H1 (cell line): Measurements from ENCODE around the gene MALT1. TPM values are rescaled to one million over a fixed set of nuclear protein-coding genes. Genes with fewer than 3 reads are reported as not detected.
A peak's percentile ranks its signal among the peaks of the same experiment; 100 is the strongest.

ENCODE experiments used
- CTCF ChIA-PET: fragments of 300-600 bp; sonication (Branson Sonifier 250); formaldehyde crosslinking; loops from one replicate; lab custom pipeline; 2021; ENCODE audit not compliant: partially characterized antibody; lab: Charles Lee
- POLR2A ChIA-PET: fragments of 300-600 bp; sonication (Branson Sonifier 250); formaldehyde crosslinking; loops from one replicate; lab custom pipeline; 2021; ENCODE audit warnings: inconsistent platforms; ENCODE audit not compliant: partially characterized antibody; lab: Charles Lee
- DNase-seq, 2 experiments: peaks; one replicate each; pipeline versions ENCODE4 v3.0.0 to v3.0.0-alpha.2; 2010 to 2022; ENCODE audit warnings: low spot score in 2 of 2, low read depth in 1 of 2, mixed read lengths in 1 of 2
- FAIRE-seq: peaks from 2 replicates; lab custom pipeline; 2011; peaks lifted over from hg19 to GRCh38; lab: Jason Lieb, UNC
- H2AFZ ChIP-seq: 2 replicates; pipeline ENCODE4 v1.8.1; 2012; ENCODE audit warnings: low read length, inconsistent platforms
- H2AK5ac ChIP-seq: 2 replicates; pipeline ENCODE4 v1.6.1; 2013; ENCODE audit warnings: low read depth, low read length
- H2BK120ac ChIP-seq: replicated peaks from 2 replicates; pipeline ENCODE3; 2013; ENCODE audit warnings: low read depth, low read length, inconsistent platforms
- H2BK12ac ChIP-seq: 2 replicates; pipeline ENCODE4 v1.6.1; 2013; ENCODE audit warnings: low read depth, low read length
- H2BK15ac ChIP-seq: 2 replicates; pipeline ENCODE4 v1.6.1; 2013; ENCODE audit warnings: low read length
- H2BK20ac ChIP-seq: 2 replicates; pipeline ENCODE4 v1.6.1; 2013; ENCODE audit warnings: low read length
- H2BK5ac ChIP-seq: 2 replicates; pipeline ENCODE4 v1.6.1; 2013; ENCODE audit warnings: low read depth, low read length
- H3K14ac ChIP-seq: 2 replicates; pipeline ENCODE4 v1.6.1; 2013; ENCODE audit warnings: inconsistent platforms; ENCODE audit not compliant: insufficient read length
- H3K18ac ChIP-seq: 2 replicates; pipeline ENCODE4 v1.6.1; 2013; ENCODE audit warnings: low read length; ENCODE audit errors: extremely low read depth
- H3K23ac ChIP-seq: 2 replicates; pipeline ENCODE4 v1.6.1; 2013; ENCODE audit warnings: inconsistent platforms; ENCODE audit not compliant: insufficient read length
- H3K23me2 ChIP-seq: 2 replicates; pipeline ENCODE4 v1.6.1; 2013; ENCODE audit warnings: low read depth, low read length
- H3K27ac ChIP-seq: 2 replicates; pipeline ENCODE4 v1.6.1; 2011; ENCODE audit warnings: low read depth, low read length, inconsistent platforms
- H3K27me3 ChIP-seq, 4 experiments: replicated peaks in 1 of 4; 1 replicate in 1 of 4; 2 replicates in 3 of 4; pipeline versions ENCODE4 v1.6.1 to v1.8.1; 2011 to 2013; ENCODE audit warnings: low read length in 3 of 4, mild to moderate bottlenecking in 3 of 4, inconsistent platforms in 2 of 4, mixed read lengths in 2 of 4, moderate library complexity in 1 of 4; ENCODE audit not compliant: control insufficient read depth in 3 of 4, insufficient read depth in 3 of 4; ENCODE audit errors: extremely low read depth in 1 of 4
- H3K36me3 ChIP-seq, 4 experiments: 2 replicates each; pipeline versions ENCODE4 v1.6.1 to v1.8.1; 2011 to 2013; ENCODE audit warnings: mild to moderate bottlenecking in 4 of 4, low read length in 3 of 4, moderate library complexity in 2 of 4, control low read depth in 1 of 4, inconsistent platforms in 1 of 4; ENCODE audit not compliant: insufficient read depth in 4 of 4, control insufficient read depth in 2 of 4
- H3K4ac ChIP-seq: replicated peaks from 2 replicates; pipeline ENCODE3; 2013; ENCODE audit warnings: low read length, low read depth, mixed read lengths, inconsistent platforms; ENCODE audit not compliant: insufficient read length
- H3K4me1 ChIP-seq, 4 experiments: replicated peaks in 1 of 4; 1 replicate in 1 of 4; 2 replicates in 3 of 4; pipeline versions ENCODE4 v1.6.1 to v1.8.1; 2011 to 2013; ENCODE audit warnings: low read length in 3 of 4, inconsistent platforms in 2 of 4, mixed read lengths in 1 of 4; ENCODE audit not compliant: insufficient read depth in 4 of 4, control insufficient read depth in 3 of 4
- H3K4me2 ChIP-seq, 2 experiments: 2 replicates each; pipeline versions ENCODE4 v1.6.1 to v1.8.1; 2011 to 2013; ENCODE audit warnings: low read depth in 2 of 2, low read length in 2 of 2, control low read depth in 1 of 2, inconsistent platforms in 1 of 2, mild to moderate bottlenecking in 1 of 2; ENCODE audit not compliant: insufficient read depth in 1 of 2
- H3K4me3 ChIP-seq, 4 experiments: fragments of 200-600, 300-600 bp in 1 of 4; sonication (generic), shearing (Covaris generic), sonication (Bioruptor Twin) in 1 of 4; 2 replicates each; pipeline versions ENCODE4 v1.5.1 to v1.8.1; 2011 to 2016; ENCODE audit warnings: low read length in 4 of 4, low read depth in 3 of 4, control low read depth in 2 of 4, inconsistent platforms in 2 of 4, mild to moderate bottlenecking in 2 of 4, mixed read lengths in 1 of 4, moderate library complexity in 1 of 4; ENCODE audit not compliant: insufficient read depth in 2 of 4; ENCODE audit errors: extremely low read depth in 1 of 4
- H3K56ac ChIP-seq: replicated peaks from 2 replicates; pipeline ENCODE3; 2013; ENCODE audit warnings: low read depth, mild to moderate bottlenecking, mixed read lengths, low read length, inconsistent platforms; ENCODE audit not compliant: insufficient read length
- H3K79me1 ChIP-seq: 2 replicates; pipeline ENCODE4 v1.6.1; 2013; ENCODE audit warnings: low read depth, low read length, control low read depth
- H3K79me2 ChIP-seq, 2 experiments: 2 replicates each; pipeline versions ENCODE4 v1.6.1 to v1.8.1; 2012 to 2013; ENCODE audit warnings: low read length in 2 of 2, mild to moderate bottlenecking in 2 of 2, inconsistent platforms in 1 of 2; ENCODE audit not compliant: insufficient read depth in 2 of 2, control insufficient read depth in 1 of 2
- H3K9ac ChIP-seq, 4 experiments: replicated peaks in 1 of 4; 1 replicate in 1 of 4; 2 replicates in 3 of 4; pipeline versions ENCODE4 v1.6.1 to v1.8.1; 2011 to 2013; ENCODE audit warnings: low read depth in 3 of 4, low read length in 3 of 4, control low read depth in 2 of 4, mild to moderate bottlenecking in 2 of 4, moderate library complexity in 2 of 4, inconsistent platforms in 1 of 4; ENCODE audit errors: extremely low read depth in 1 of 4
- H3K9me3 ChIP-seq, 2 experiments: 2 replicates each; pipeline versions ENCODE4 v1.6.1 to v1.8.1; 2012 to 2013; ENCODE audit warnings: mild to moderate bottlenecking in 2 of 2, moderate library complexity in 2 of 2, control low read depth in 1 of 2, inconsistent platforms in 1 of 2, low read depth in 1 of 2, low read length in 1 of 2, mixed read lengths in 1 of 2; ENCODE audit not compliant: insufficient read depth in 2 of 2
- H4K20me1 ChIP-seq, 2 experiments: replicated peaks in 1 of 2; 2 replicates each; pipeline versions ENCODE3 to v1.8.1; 2011 to 2013; ENCODE audit warnings: inconsistent platforms in 2 of 2, low read length in 2 of 2, mild to moderate bottlenecking in 1 of 2; ENCODE audit not compliant: insufficient read depth in 2 of 2, control insufficient read depth in 1 of 2
- H4K5ac ChIP-seq: 2 replicates; pipeline ENCODE4 v1.6.1; 2013; ENCODE audit warnings: low read length, low read depth, mixed read lengths, inconsistent platforms; ENCODE audit not compliant: insufficient read length
- H4K8ac ChIP-seq: 2 replicates; pipeline ENCODE4 v1.8.0; 2013; ENCODE audit warnings: mild to moderate bottlenecking, moderate library complexity, low read length, inconsistent platforms; ENCODE audit not compliant: insufficient read depth; ENCODE audit errors: extremely low read depth
- H4K91ac ChIP-seq: replicated peaks from 2 replicates; pipeline ENCODE3; 2013; ENCODE audit warnings: low read length, mixed read lengths, inconsistent platforms; ENCODE audit not compliant: insufficient read length
- ASH2L ChIP-seq: fragments of 200-600, 300-600 bp; sonication (generic); IDR thresholded peaks from one replicate; pipeline ENCODE4 v1.7.1; 2017; ENCODE audit warnings: low read length
- ATF2 ChIP-seq: IDR thresholded peaks from 2 replicates; pipeline ENCODE4 v1.6.1; 2012; ENCODE audit warnings: low read length, inconsistent platforms
- CBX8 ChIP-seq: fragments of 300-800, 300-1000 bp; sonication (generic); IDR thresholded peaks from 2 replicates; pipeline ENCODE4 v1.7.1; 2016; ENCODE audit warnings: low read depth, low read length, borderline replicate concordance
- EZH2 ChIP-seq: fragments of 200-600 bp; sonication (generic); IDR thresholded peaks from 2 replicates; pipeline ENCODE4 v1.7.1; 2012; ENCODE audit warnings: low read depth, mild to moderate bottlenecking, moderate library complexity, low read length, inconsistent platforms; ENCODE audit not compliant: severe bottlenecking
- FOSL1 ChIP-seq: IDR thresholded peaks from 2 replicates; pipeline ENCODE4 v1.6.1; 2011; ENCODE audit warnings: mild to moderate bottlenecking, low read depth, low read length, moderate library complexity; ENCODE audit not compliant: insufficient read depth
- GABPA ChIP-seq: IDR thresholded peaks from 2 replicates; pipeline ENCODE4 v1.6.1; 2011; ENCODE audit warnings: mild to moderate bottlenecking, low read length, moderate library complexity, borderline replicate concordance; ENCODE audit not compliant: insufficient read depth
- POLR2A ChIP-seq, 2 experiments: IDR thresholded peaks; 1 replicate in 1 of 2; 2 replicates in 1 of 2; pipeline ENCODE4 v1.6.1; 2011; ENCODE audit warnings: low read depth in 2 of 2, low read length in 2 of 2, mild to moderate bottlenecking in 2 of 2; ENCODE audit errors: control extremely low read depth in 1 of 2
- POLR2AphosphoS5 ChIP-seq: IDR thresholded peaks from 2 replicates; pipeline ENCODE4 v1.6.1; 2011; ENCODE audit warnings: low read depth, low read length
- SIN3A ChIP-seq, 2 experiments: IDR thresholded peaks in 1 of 2; conservative IDR thresholded peaks in 1 of 2; 2 replicates each; pipeline ENCODE4 v1.6.1; 2011 to 2012; ENCODE audit warnings: low read length in 2 of 2, improper control_type of control experiment in 1 of 2, low read depth in 1 of 2, mild to moderate bottlenecking in 1 of 2
- SP1 ChIP-seq: IDR thresholded peaks from 2 replicates; pipeline ENCODE4 v1.6.1; 2011; ENCODE audit warnings: low read depth, low read length
- SUZ12 ChIP-seq: fragments of 200-600 bp; sonication (generic); IDR thresholded peaks from 2 replicates; pipeline ENCODE4 v1.6.1; 2012; ENCODE audit warnings: mild to moderate bottlenecking, inconsistent platforms, low read length, moderate library complexity, mixed read lengths
- WGBS, 2 experiments: shearing (Covaris generic) in 1 of 2; methylation state at CpG; one replicate each; pipeline versions ENCODE4 v1.1.6 to v1.1.7; 2013 to 2015; ENCODE audit warnings: low lambda C conversion rate in 2 of 2, mixed read lengths in 2 of 2, inconsistent platforms in 1 of 2, low coverage in 1 of 2, missing lambda C conversion rate in 1 of 2; ENCODE audit not compliant: insufficient replicate concordance in 2 of 2, insufficient coverage in 1 of 2, insufficient read length in 1 of 2; ENCODE audit errors: extremely low coverage in 1 of 2, missing lambda C conversion rate in 1 of 2; 5-methylcytosine and 5-hydroxymethylcytosine counted together
- polyA plus RNA-seq, 7 experiments: library from polyadenylated mRNA; depleted of rRNA in 3 of 7; stranded (reverse) in 5 of 7; unstranded in 2 of 7; fragments of >200 nt in 5 of 7; fragments of 200-250 nt in 2 of 7; gene quantifications; 1 replicate in 5 of 7; 2 replicates in 1 of 7; 4 replicates in 1 of 7; pipeline versions ENCODE4 v1.2.1 to v1.2.3, GENCODE V29; 2011 to 2013; ENCODE audit warnings: missing spikeins in 2 of 7, mixed read lengths in 2 of 7
- total RNA-seq: library from RNA; stranded (reverse); fragmentation: NEBNext Ultra II Directional; extraction: Animal tissue kit (Norgen Biotek cat#: 25700); gene quantifications from 2 replicates; pipeline ENCODE4 v1.2.1, GENCODE V29; 2021
- TF ChIP-seq, protein P1 (sequence below): IDR thresholded peaks from 2 replicates; pipeline ENCODE4 v1.6.1; 2012; ENCODE audit warnings: inconsistent platforms

MALT1 gene
- total and polyA plus RNA-seq, 2 of the 8 experiments (the other 6 are each of a cell fraction or from before 2014, with no cell fraction given), result 10.7 to 25.9 TPM

- no peaks in the 10 kb centered on the region for H4K20me1 ChIP-seq
- CTCF ChIA-PET, result interaction anchor here (1.1 to 1.8 kb wide), 3 partner anchors 14 to 260 kb away, joined by 3 read pairs; no protein-coding TSS in a partner anchor
- no peaks in the 10 kb centered on the region for H3K23me2 ChIP-seq
- no peak overlapping the region for H3K56ac ChIP-seq
- no peak overlapping the region for H2AFZ ChIP-seq
- no peak overlapping the region for H4K5ac ChIP-seq
- no peak overlapping the region for H4K91ac ChIP-seq
- no peaks in the 10 kb centered on the region for H3K27me3 ChIP-seq
- no peak overlapping the region for H2BK15ac ChIP-seq
- no peaks in the 10 kb centered on the region for H3K9me3 ChIP-seq
- H3K4ac ChIP-seq, result no peak overlapping the region
- no peak overlapping the region for H2BK20ac ChIP-seq
- no peak overlapping the region for H3K4me3 ChIP-seq
- H3K79me1 ChIP-seq, result no peaks in the 10 kb centered on the region
- H3K23ac ChIP-seq, result no peak overlapping the region
- DNase-seq (no peak), FAIRE-seq (no peak)
- H3K4me1 ChIP-seq, result peaks cover 0 to under 1% (median 0%) of the 10 kb centered on the region in 4 experiments; a peak in 3 of 7 replicates
- POLR2A ChIA-PET, result interaction anchor here (0.7 to 1.3 kb wide), 2 partner anchors 11 to 88 kb away, joined by 3 to 7 read pairs; no protein-coding TSS in a partner anchor
- no peak overlapping the region for H3K27ac ChIP-seq
- H3K36me3 ChIP-seq, result no peaks in the 10 kb centered on the region
- H3K79me2 ChIP-seq, result no peaks in the 10 kb centered on the region
- WGBS, 2 experiments, result 88% methylated on average over 1 of the region's 1 CpG; no CpG with 5 or more reads in 1 of the 2 experiments
- no peak overlapping the region for H4K8ac ChIP-seq
- no peak overlapping the region for H3K18ac ChIP-seq
- H2BK120ac ChIP-seq, result no peak overlapping the region
- no peak overlapping the region for H2BK5ac ChIP-seq
- H3K9ac ChIP-seq, result no peak overlapping the region
- 0 out of 2 replicates have a peak overlapping the region, but pooled peaks have one; percentile 39 for H2BK12ac ChIP-seq
- H2AK5ac ChIP-seq, result no peak overlapping the region
- no peak overlapping the region for H3K4me2 ChIP-seq
- no peak overlapping the region for H3K14ac ChIP-seq
- TF ChIP-seq FOSL1 (no peak), CBX8 (no peak), ASH2L (no peak), GABPA (no peak), POLR2AphosphoS5 (no peak), SUZ12 (no peak), POLR2A (IDR thresholded peaks at IDR 0.05; ENCODE audit: control extremely low read depth in 1 of 2, low read depth in 2 of 2, low read length in 2 of 2) (no peak), SP1 (no peak), SIN3A (conservative IDR thresholded peaks at IDR 0.05 in 1 of 2, IDR thresholded peaks at IDR 0.05 in 1 of 2; ENCODE audit: low read depth in 1 of 2, low read length in 2 of 2) (no peak), EZH2 (no peak), ATF2 (no peak)
- TF ChIP-seq, protein P1, sequence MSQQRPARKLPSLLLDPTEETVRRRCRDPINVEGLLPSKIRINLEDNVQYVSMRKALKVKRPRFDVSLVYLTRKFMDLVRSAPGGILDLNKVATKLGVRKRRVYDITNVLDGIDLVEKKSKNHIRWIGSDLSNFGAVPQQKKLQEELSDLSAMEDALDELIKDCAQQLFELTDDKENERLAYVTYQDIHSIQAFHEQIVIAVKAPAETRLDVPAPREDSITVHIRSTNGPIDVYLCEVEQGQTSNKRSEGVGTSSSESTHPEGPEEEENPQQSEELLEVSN, result no peak
Measured at GRCh38 chr18:58796220-58796619, 125.0 kb downstream of the MALT1 start.
